BE2C (cell line): ENCODE measurements around the gene KANSL1.
"Not testable (repeated sequence)": the region's sequence is repeated elsewhere in the genome, so short reads cannot be mapped to it uniquely, and the experiment has no call there.

ENCODE experiments used
- DNase-seq: peaks from one replicate; pipeline ENCODE4 v3.0.0-alpha.2; 2020
- H3K27me3 ChIP-seq: fragments of 250-450 bp; sonication (Bioruptor Pico); 2 replicates; pipeline ENCODE4 v1.5.1; 2020; ENCODE audit warnings: mild to moderate bottlenecking
- H3K36me3 ChIP-seq: fragments of 250-450 bp; sonication (Bioruptor Pico); 2 replicates; pipeline ENCODE4 v1.5.1; 2020; ENCODE audit warnings: mild to moderate bottlenecking
- H3K4me1 ChIP-seq: fragments of 250-450 bp; sonication (Bioruptor Pico); 2 replicates; pipeline ENCODE4 v1.5.1; 2020
- H3K4me3 ChIP-seq: 2 replicates; pipeline ENCODE4 v1.5.1; 2011; ENCODE audit warnings: low read depth, low read length
- H3K9me3 ChIP-seq: fragments of 250-450 bp; sonication (Bioruptor Pico); 2 replicates; pipeline ENCODE4 v1.5.1; 2020
- TF ChIP-seq, protein P1 (sequence below): IDR thresholded peaks from 2 replicates; pipeline ENCODE4 v1.5.1; 2012; ENCODE audit warnings: mild to moderate bottlenecking, low read depth, low read length

KANSL1 gene

DNA sequence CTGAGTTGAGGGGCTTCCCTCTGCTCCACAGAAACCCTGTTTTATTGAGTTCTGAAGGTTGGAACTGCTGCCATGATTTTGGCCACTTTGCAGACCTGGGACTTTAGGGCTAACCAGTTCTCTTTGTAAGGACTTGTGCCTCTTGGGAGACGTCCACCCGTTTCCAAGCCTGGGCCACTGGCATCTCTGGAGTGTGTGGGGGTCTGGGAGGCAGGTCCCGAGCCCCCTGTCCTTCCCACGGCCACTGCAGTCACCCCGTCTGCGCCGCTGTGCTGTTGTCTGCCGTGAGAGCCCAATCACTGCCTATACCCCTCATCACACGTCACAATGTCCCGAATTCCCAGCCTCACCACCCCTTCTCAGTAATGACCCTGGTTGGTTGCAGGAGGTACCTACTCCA is 168.2 kb downstream of the KANSL1 start:
- Histone ChIP-seq H3K9me3 (no peaks in the 10 kb centered on the region), H3K27me3 (no peaks in the 10 kb centered on the region)

GRCh38 chr17:46024590-46024989 is 168.6 kb downstream of the KANSL1 start:
- DNase-seq: no peak
- H3K4me1 ChIP-seq: peaks cover 14% of the 10 kb centered on the region
- H3K4me3 ChIP-seq: no peak overlapping the region
- no peaks in the 10 kb centered on the region for H3K27me3 ChIP-seq
- TF ChIP-seq, protein P1, sequence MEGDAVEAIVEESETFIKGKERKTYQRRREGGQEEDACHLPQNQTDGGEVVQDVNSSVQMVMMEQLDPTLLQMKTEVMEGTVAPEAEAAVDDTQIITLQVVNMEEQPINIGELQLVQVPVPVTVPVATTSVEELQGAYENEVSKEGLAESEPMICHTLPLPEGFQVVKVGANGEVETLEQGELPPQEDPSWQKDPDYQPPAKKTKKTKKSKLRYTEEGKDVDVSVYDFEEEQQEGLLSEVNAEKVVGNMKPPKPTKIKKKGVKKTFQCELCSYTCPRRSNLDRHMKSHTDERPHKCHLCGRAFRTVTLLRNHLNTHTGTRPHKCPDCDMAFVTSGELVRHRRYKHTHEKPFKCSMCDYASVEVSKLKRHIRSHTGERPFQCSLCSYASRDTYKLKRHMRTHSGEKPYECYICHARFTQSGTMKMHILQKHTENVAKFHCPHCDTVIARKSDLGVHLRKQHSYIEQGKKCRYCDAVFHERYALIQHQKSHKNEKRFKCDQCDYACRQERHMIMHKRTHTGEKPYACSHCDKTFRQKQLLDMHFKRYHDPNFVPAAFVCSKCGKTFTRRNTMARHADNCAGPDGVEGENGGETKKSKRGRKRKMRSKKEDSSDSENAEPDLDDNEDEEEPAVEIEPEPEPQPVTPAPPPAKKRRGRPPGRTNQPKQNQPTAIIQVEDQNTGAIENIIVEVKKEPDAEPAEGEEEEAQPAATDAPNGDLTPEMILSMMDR: no peak
- H3K9me3 ChIP-seq: no peaks in the 10 kb centered on the region
- H3K36me3 ChIP-seq: peaks cover 41% of the 10 kb centered on the region

More for the DNA sequence above, 168.2 kb downstream of the KANSL1 start:
- Histone ChIP-seq H3K36me3 (peaks cover 41% of the 10 kb centered on the region), H3K4me1 (peaks cover 14% of the 10 kb centered on the region), H3K4me3 (no peak overlapping the region)
- TF ChIP-seq, protein P1: no peak
- DNase-seq: no peak

DNA sequence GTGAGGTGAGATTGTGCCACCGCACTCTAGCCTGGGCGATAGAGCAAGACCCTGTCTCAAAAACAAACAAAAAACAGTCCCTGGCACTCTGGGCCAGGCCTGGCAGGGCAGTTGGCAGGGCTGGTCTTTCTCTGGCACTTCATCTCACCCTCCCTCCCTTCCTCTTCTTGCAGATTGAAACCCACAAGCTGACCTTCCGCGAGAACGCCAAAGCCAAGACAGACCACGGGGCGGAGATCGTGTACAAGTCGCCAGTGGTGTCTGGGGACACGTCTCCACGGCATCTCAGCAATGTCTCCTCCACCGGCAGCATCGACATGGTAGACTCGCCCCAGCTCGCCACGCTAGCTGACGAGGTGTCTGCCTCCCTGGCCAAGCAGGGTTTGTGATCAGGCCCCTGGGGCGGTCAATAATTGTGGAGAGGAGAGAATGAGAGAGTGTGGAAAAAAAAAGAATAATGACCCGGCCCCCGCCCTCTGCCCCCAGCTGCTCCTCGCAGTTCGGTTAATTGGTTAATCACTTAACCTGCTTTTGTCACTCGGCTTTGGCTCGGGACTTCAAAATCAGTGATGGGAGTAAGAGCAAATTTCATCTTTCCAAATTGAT is 169.3 kb downstream of the KANSL1 start:
- no peaks in the 10 kb centered on the region for H3K27me3 ChIP-seq
- no peak for DNase-seq

GRCh38 chr17:46023366-46023765 is 169.9 kb downstream of the KANSL1 start:
- Histone ChIP-seq H3K36me3 (peaks cover 38% of the 10 kb centered on the region), H3K4me1 (peaks cover 14% of the 10 kb centered on the region)
- not testable (repeated sequence) for H3K27me3 ChIP-seq, H3K9me3 ChIP-seq, DNase-seq, H3K4me3 ChIP-seq

More for the DNA sequence above, 169.3 kb downstream of the KANSL1 start:
- H3K36me3 ChIP-seq: peaks cover 41% of the 10 kb centered on the region
- H3K4me3 ChIP-seq: no peak overlapping the region
- peaks cover 14% of the 10 kb centered on the region for H3K4me1 ChIP-seq
- H3K9me3 ChIP-seq: no peaks in the 10 kb centered on the region
- TF ChIP-seq, protein P1: no peak

DNA sequence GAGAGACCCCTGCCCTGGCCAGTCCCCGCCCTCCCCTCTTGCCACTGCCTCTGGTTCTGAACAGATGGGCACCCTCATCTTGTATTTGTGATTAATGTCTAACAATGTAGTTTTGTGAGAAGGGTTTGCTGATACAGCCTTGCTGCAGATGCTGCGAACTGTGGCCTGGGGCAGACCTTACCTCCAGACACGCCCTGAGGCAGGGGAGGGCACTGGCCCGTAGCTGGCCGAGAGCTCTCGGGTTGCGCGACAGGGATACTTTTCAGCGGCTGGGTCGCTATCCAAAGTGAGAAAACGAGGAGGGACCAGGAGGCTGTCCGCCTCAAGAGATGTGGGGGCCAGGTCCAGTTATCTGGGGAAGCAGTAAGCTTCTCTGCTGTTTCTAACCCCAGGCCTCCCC is 172.2 kb downstream of the KANSL1 start:
- DNase-seq: peak; percentile 47
- H3K9me3 ChIP-seq: no peaks in the 10 kb centered on the region
- H3K4me1 ChIP-seq: peaks cover 14% of the 10 kb centered on the region
- H3K4me3 ChIP-seq: no peak overlapping the region
- H3K36me3 ChIP-seq: peaks cover 20% of the 10 kb centered on the region
- TF ChIP-seq, protein P1: no peak
- H3K27me3 ChIP-seq: no peaks in the 10 kb centered on the region

DNA sequence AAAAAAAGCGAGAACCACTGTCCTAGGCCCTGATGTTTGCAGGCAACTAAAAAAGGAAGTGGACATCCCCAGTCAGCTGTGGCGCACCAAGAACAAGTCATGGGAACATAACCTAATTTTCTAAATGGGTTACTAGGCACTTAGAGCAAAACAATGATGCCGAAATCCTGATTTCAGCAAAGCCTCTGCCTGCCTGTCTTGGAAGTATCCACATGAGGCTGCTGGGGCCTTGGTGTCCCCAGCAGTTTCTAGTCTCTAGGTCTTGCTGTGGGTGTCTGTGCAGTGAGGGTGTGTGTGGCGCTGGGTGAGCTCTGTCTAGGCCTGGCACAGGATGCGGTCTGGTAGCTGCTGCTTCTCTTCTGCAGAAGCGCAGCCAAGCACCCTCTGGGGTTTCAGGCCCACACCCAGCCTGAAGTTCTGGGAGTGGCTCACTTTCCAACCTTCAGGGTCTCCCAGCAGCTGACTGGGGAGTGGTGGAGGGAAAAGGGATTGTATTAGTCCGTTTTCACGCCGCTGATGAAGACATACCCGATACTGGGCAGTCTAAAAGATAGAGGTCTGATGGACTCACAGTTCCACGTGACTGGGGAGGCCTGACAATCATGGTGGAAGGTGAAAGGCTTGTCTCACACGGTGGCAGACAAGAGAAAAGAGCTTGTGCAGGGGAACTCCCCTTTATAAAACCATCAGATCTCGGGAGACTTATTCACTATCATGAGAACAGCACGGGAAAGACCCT is 173.0 kb downstream of the KANSL1 start:
- TF ChIP-seq, protein P1: no peak
- Histone ChIP-seq H3K4me3 (no peak overlapping the region), H3K36me3 (peaks cover 12% of the 10 kb centered on the region), H3K4me1 (peaks cover 14% of the 10 kb centered on the region), H3K27me3 (no peaks in the 10 kb centered on the region), H3K9me3 (no peaks in the 10 kb centered on the region)
- no peak for DNase-seq

DNA sequence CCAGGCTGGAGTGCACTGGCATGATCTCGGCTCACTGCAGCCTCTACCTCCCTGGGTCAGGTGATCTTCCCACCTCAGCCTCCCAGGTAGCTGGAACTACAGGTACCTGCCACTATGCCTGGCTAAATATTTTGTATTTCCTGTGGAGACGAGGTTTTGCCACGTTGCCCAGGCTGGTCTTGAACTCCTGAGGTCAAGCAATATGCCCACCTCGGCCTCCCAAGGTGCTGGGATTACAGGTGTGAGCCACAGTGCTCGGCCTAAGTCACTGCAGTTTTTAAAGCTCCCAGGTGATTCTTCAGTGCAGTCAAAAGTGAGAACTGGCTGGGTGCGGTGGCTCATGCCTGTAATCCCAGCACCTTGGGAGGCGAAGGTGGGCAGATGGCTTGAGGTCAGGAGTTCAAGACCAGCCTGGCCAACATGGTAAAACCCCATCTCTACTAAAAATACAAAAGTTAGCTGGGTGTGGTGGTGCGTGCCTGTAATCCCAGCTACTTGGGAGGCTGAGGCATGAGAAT is 173.8 kb downstream of the KANSL1 start:
- peaks cover 14% of the 10 kb centered on the region for H3K4me1 ChIP-seq
- not testable (repeated sequence) for H3K36me3 ChIP-seq, H3K9me3 ChIP-seq, H3K4me3 ChIP-seq, DNase-seq, H3K27me3 ChIP-seq
